Measurements from ENCODE around the gene DUOX2. TPM values are rescaled to one million over a fixed set of nuclear protein-coding genes. Genes with fewer than 3 reads are reported as not detected.

DUOX2 gene
- total RNA-seq: 0.08 TPM in 1 of 2 replicates, not detected in the other
- long read RNA-seq: 0 reads

GRCh38 chr15:45114076-45114750 is at the start of gene DUOX2, which contains the start of gene DUOXA2:
DUOX2 (minus strand) TSS chr15:45114172; CDS start chr15:45113411, 761 bp downstream.
DUOXA2 (plus strand) TSS chr15:45114326; CDS start chr15:45114606, 280 bp downstream.
- Mint-ChIP-seq H3K9me3 (ENCODE audit: unreplicated experiment) (no peaks in the 10 kb centered on the region), H3K36me3 (ENCODE audit: unreplicated experiment) (no peaks in the 10 kb centered on the region), H3K27me3 (ENCODE audit: unreplicated experiment) (peaks cover 56% of the 10 kb centered on the region), H3K4me3 (ENCODE audit: unreplicated experiment) (no peak within 1 kb of the TSS), H3K4me1 (ENCODE audit: unreplicated experiment) (peaks cover 11% of the 10 kb centered on the region), H3K27ac (ENCODE audit: unreplicated experiment) (no peak within 1 kb of the TSS)
- no peak for TF ChIP-seq CTCF (IDR thresholded peaks at IDR 0.05)
- DNase-seq (ENCODE audit: extremely low spot score, unreplicated experiment): no peak

- H3K4me3 Mint-ChIP-seq (ENCODE audit: unreplicated experiment): no peak overlapping the region
- no peak overlapping the region for H3K27ac Mint-ChIP-seq (ENCODE audit: unreplicated experiment)
Observed at GRCh38 chr15:45163508-45163856, 49.5 kb upstream of the DUOX2 start.

GRCh38 chr15:45162771-45163507 is 49.0 kb upstream of the DUOX2 start:
- no peaks in the 10 kb centered on the region for H3K27me3 Mint-ChIP-seq (ENCODE audit: unreplicated experiment)
- no peaks in the 10 kb centered on the region for H3K9me3 Mint-ChIP-seq (ENCODE audit: unreplicated experiment)
- peak overlapping the region; percentile 31 for H3K27ac Mint-ChIP-seq (ENCODE audit: unreplicated experiment)
- peaks cover 19% of the 10 kb centered on the region for H3K4me1 Mint-ChIP-seq (ENCODE audit: unreplicated experiment)
- H3K4me3 Mint-ChIP-seq (ENCODE audit: unreplicated experiment): no peak overlapping the region
- peak; percentile 96 for TF ChIP-seq CTCF (IDR thresholded peaks at IDR 0.05)
- DNase-seq (ENCODE audit: extremely low spot score, unreplicated experiment): peak; percentile 93
- H3K36me3 Mint-ChIP-seq (ENCODE audit: unreplicated experiment): no peaks in the 10 kb centered on the region

More at GRCh38 chr15:45163508-45163856, 49.5 kb upstream of the DUOX2 start:
- H3K9me3 Mint-ChIP-seq (ENCODE audit: unreplicated experiment): no peaks in the 10 kb centered on the region
- no peak for TF ChIP-seq CTCF (IDR thresholded peaks at IDR 0.05)
- no peaks in the 10 kb centered on the region for H3K27me3 Mint-ChIP-seq (ENCODE audit: unreplicated experiment)
- no peak for DNase-seq (ENCODE audit: extremely low spot score, unreplicated experiment)
- no peaks in the 10 kb centered on the region for H3K36me3 Mint-ChIP-seq (ENCODE audit: unreplicated experiment)
- H3K4me1 Mint-ChIP-seq (ENCODE audit: unreplicated experiment): peaks cover 17% of the 10 kb centered on the region

- no peak overlapping the region for H3K27ac Mint-ChIP-seq (ENCODE audit: unreplicated experiment)
- H3K4me1 Mint-ChIP-seq (ENCODE audit: unreplicated experiment): peaks cover 12% of the 10 kb centered on the region
- TF ChIP-seq CTCF (IDR thresholded peaks at IDR 0.05): no peak
- no peaks in the 10 kb centered on the region for H3K9me3 Mint-ChIP-seq (ENCODE audit: unreplicated experiment)
- no peak overlapping the region for H3K4me3 Mint-ChIP-seq (ENCODE audit: unreplicated experiment)
- DNase-seq (ENCODE audit: extremely low spot score, unreplicated experiment): no peak
- H3K36me3 Mint-ChIP-seq (ENCODE audit: unreplicated experiment): no peaks in the 10 kb centered on the region
- H3K27me3 Mint-ChIP-seq (ENCODE audit: unreplicated experiment): no peaks in the 10 kb centered on the region
Observed at GRCh38 chr15:45161666-45162065, 47.7 kb upstream of the DUOX2 start.

GRCh38 chr15:45157974-45158373 is 44.0 kb upstream of the DUOX2 start:
- Mint-ChIP-seq H3K9me3 (ENCODE audit: unreplicated experiment) (no peaks in the 10 kb centered on the region), H3K27ac (ENCODE audit: unreplicated experiment) (no peak overlapping the region), H3K36me3 (ENCODE audit: unreplicated experiment) (no peaks in the 10 kb centered on the region), H3K27me3 (ENCODE audit: unreplicated experiment) (no peaks in the 10 kb centered on the region), H3K4me1 (ENCODE audit: unreplicated experiment) (peaks cover 3% of the 10 kb centered on the region), H3K4me3 (ENCODE audit: unreplicated experiment) (no peak overlapping the region)
- TF ChIP-seq CTCF (IDR thresholded peaks at IDR 0.05): no peak
- no peak for DNase-seq (ENCODE audit: extremely low spot score, unreplicated experiment)

All from osteocyte (in vitro differentiated cells).